GM12878 (cell line): ENCODE data around the gene DLG2. TPM values are rescaled to one million over a fixed set of nuclear protein-coding genes. Genes with fewer than 3 reads are reported as not detected.

Experiments
- ATAC-seq: fragments of 200-7000 bp; cut with Tn5 transposase; 3 replicates; pipeline ENCODE4 v1.9.1; 2020; ENCODE audit warnings: mild to moderate bottlenecking, moderate library complexity
- BruUV-seq: library from RNA; stranded (reverse); fragments of 400-500 nt; replicated peaks from 2 replicates; lab custom pipeline; 2021; lab: Mats Ljungman, UMichigan
- CTCF ChIA-PET: fragments of 300-600 bp; sonication (Branson Sonifier 250); formaldehyde crosslinking; extraction: SDS; loops from one replicate; lab custom pipeline; 2021; ENCODE audit warnings: inconsistent platforms; lab: Yijun Ruan, JAX
- POLR2A ChIA-PET: fragments of 350-600 bp; formaldehyde crosslinking; extraction: SDS; loops from one replicate; lab custom pipeline; 2021; ENCODE audit warnings: inconsistent platforms; lab: Charles Lee
- RAD21 ChIA-PET: fragments of 300-600 bp; sonication (Branson Sonifier 250); formaldehyde crosslinking; loops from one replicate; lab custom pipeline; 2023; ENCODE audit warnings: antibody characterized with exemption; ENCODE audit not compliant: unreplicated experiment; lab: Charles Lee
- SMC1A ChIA-PET: fragments of 300-600 bp; sonication (Branson Sonifier 250); formaldehyde crosslinking; loops from one replicate; lab custom pipeline; 2023; ENCODE audit not compliant: unreplicated experiment, uncharacterized antibody; lab: Charles Lee
- DNase-seq: peaks from one replicate; pipeline ENCODE4 v3.0.0-alpha.2; 2011; ENCODE audit warnings: low read depth, low spot score
- FAIRE-seq: peaks from 3 replicates; lab custom pipeline; 2011; peaks lifted over from hg19 to GRCh38; lab: Jason Lieb, UNC
- H2AFZ ChIP-seq: 2 replicates; pipeline ENCODE4 v1.6.0; 2011; ENCODE audit warnings: low read depth, low read length, control low read depth; ENCODE audit not compliant: control insufficient read depth
- H3K27ac ChIP-seq: 2 replicates; pipeline ENCODE4 v1.5.1; 2011; ENCODE audit warnings: control low read depth; ENCODE audit not compliant: control insufficient read depth, insufficient read depth
- H3K27me3 ChIP-seq, 2 experiments: replicated peaks in 1 of 2; 2 replicates each; pipeline versions ENCODE4 v1.6.0 to v1.6.1; 2011; ENCODE audit warnings: low read length in 1 of 2; ENCODE audit not compliant: control insufficient read depth in 2 of 2, insufficient read depth in 2 of 2
- H3K36me3 ChIP-seq, 2 experiments: 2 replicates each; pipeline ENCODE4 v1.5.1; 2011; ENCODE audit warnings: low read length in 1 of 2; ENCODE audit not compliant: control insufficient read depth in 2 of 2, insufficient read depth in 2 of 2
- H3K4me1 ChIP-seq: 2 replicates; pipeline ENCODE4 v1.6.1; 2011; ENCODE audit warnings: mild to moderate bottlenecking, low read length, moderate library complexity, mixed read lengths; ENCODE audit not compliant: control insufficient read depth, insufficient read depth
- H3K4me2 ChIP-seq: 2 replicates; pipeline ENCODE4 v1.6.0; 2011; ENCODE audit warnings: control low read depth; ENCODE audit not compliant: control insufficient read depth, insufficient read depth
- H3K4me3 ChIP-seq: fragments of 200-600 bp; sonication (generic); 2 replicates; pipeline ENCODE4 v1.5.1; 2016
- H3K79me2 ChIP-seq: 2 replicates; pipeline ENCODE4 v1.6.0; 2011; ENCODE audit warnings: low read length; ENCODE audit not compliant: control insufficient read depth, insufficient read depth
- H3K9ac ChIP-seq: 2 replicates; pipeline ENCODE4 v1.8.0; 2011; ENCODE audit warnings: low read length, control low read depth, mixed read lengths; ENCODE audit not compliant: control insufficient read depth, insufficient read depth
- H3K9me3 ChIP-seq: replicated peaks from 3 replicates; pipeline ENCODE4 v1.5.1; 2011; ENCODE audit warnings: mild to moderate bottlenecking, low read length; ENCODE audit not compliant: control insufficient read depth, insufficient read depth
- H4K20me1 ChIP-seq: 2 replicates; pipeline ENCODE4 v1.6.0; 2011; ENCODE audit not compliant: control insufficient read depth, insufficient read depth
- CBX5 ChIP-seq: sonication (generic); IDR thresholded peaks from 2 replicates; pipeline ENCODE4 v1.6.1; 2016; ENCODE audit warnings: low read depth, moderate library complexity, mild to moderate bottlenecking, inconsistent platforms
- FOXM1 ChIP-seq: IDR thresholded peaks from 2 replicates; pipeline ENCODE4 v1.6.1; 2012; ENCODE audit warnings: low read depth, mild to moderate bottlenecking, inconsistent platforms, low read length, moderate library complexity
- NBN ChIP-seq: fragments of 450-650 bp; IDR thresholded peaks from 2 replicates; pipeline ENCODE4 v1.6.1; 2016
- NFIC ChIP-seq: IDR thresholded peaks from 2 replicates; pipeline ENCODE4 v1.6.1; 2012; ENCODE audit warnings: low read depth, mild to moderate bottlenecking, inconsistent platforms, low read length, moderate library complexity
- NFYB ChIP-seq: IDR thresholded peaks from 2 replicates; pipeline ENCODE4 v1.6.1; 2011; ENCODE audit warnings: low read depth, mild to moderate bottlenecking, low read length, improper control_type of control experiment, moderate library complexity; ENCODE audit not compliant: insufficient read depth
- REST ChIP-seq: IDR thresholded peaks from 2 replicates; pipeline ENCODE4 v1.6.1; 2012; ENCODE audit warnings: mild to moderate bottlenecking, low read depth, low read length
- RUNX3 ChIP-seq: IDR thresholded peaks from 2 replicates; pipeline ENCODE4 v1.6.1; 2012; ENCODE audit warnings: low read length, inconsistent platforms
- WRNIP1 ChIP-seq: IDR thresholded peaks from 2 replicates; pipeline ENCODE4 v1.6.1; 2011; ENCODE audit warnings: low read depth, low read length, improper control_type of control experiment, borderline replicate concordance
- ZNF207 ChIP-seq: fragments of 450-650 bp; IDR thresholded peaks from 2 replicates; pipeline ENCODE4 v1.6.1; 2014; ENCODE audit warnings: antibody characterized with exemption, mild to moderate bottlenecking, borderline replicate concordance
- WGBS: methylation state at CpG from one replicate; pipeline ENCODE4 v1.1.6; 2016; ENCODE audit warnings: low lambda C conversion rate; ENCODE audit not compliant: insufficient replicate concordance, insufficient coverage; ENCODE audit errors: missing lambda C conversion rate; 5-methylcytosine and 5-hydroxymethylcytosine counted together
- in situ Hi-C: fragments of 300-500 bp; cut with MboI; formaldehyde crosslinking; loops from 9 replicates; pipeline ENCODE4 v1.14.3; 2018; ENCODE audit warnings: mixed read lengths
- intact Hi-C: fragments of 100-400 bp; cut with micrococcal nuclease; formaldehyde crosslinking; loops from one replicate; pipeline ENCODE4 v1.14.2; 2022; ENCODE audit not compliant: unreplicated experiment
- polyA plus RNA-seq, 11 experiments: library from polyadenylated mRNA; depleted of rRNA in 4 of 11; unstranded in 6 of 11; stranded (reverse) in 5 of 11; fragments of >200 nt; fragmentation: Nextera tagmentation in 4 of 11; fragmentation: Illumina TruSeq in 1 of 11; extraction: Ambion mirVana in 4 of 11; extraction: Trizol in 1 of 11; gene quantifications; 1 replicate in 1 of 11; 2 replicates in 10 of 11; pipeline versions ENCODE4 v1.2.1 to v1.2.3, GENCODE V29; 2011 to 2016; ENCODE audit warnings: inconsistent platforms in 2 of 11, missing spikeins in 2 of 11, low read depth in 1 of 11
- total RNA-seq, 4 experiments: library from RNA; depleted of rRNA in 3 of 4; stranded (reverse); fragments of >200 nt in 3 of 4; fragmentation: Illumina TruSeq in 1 of 4; extraction: Trizol in 1 of 4; gene quantifications; 2 replicates each; pipeline versions ENCODE4 v1.2.1 to v1.2.3, GENCODE V29; 2013 to 2021

Gene DLG2
- total and polyA plus RNA-seq, 10 of the 15 experiments (the other 5 are each of a cell fraction or from before 2014, with no cell fraction given), result 0.09 to 0.98 (median 0.35) TPM

- H3K9me3 ChIP-seq, result no peaks in the 10 kb centered on the region; the same call in 2 of the 3 replicates
- CTCF ChIA-PET, result no interaction called here
- POLR2A ChIA-PET, result no interaction called here
- no peak overlapping the region for H3K4me2 ChIP-seq
- H3K27me3 ChIP-seq, result no peaks in the 10 kb centered on the region
- ATAC-seq (no peak), FAIRE-seq (peak; percentile 65), DNase-seq (no peak)
- H3K9ac ChIP-seq, result no peak overlapping the region
- H3K27ac ChIP-seq, result no peak overlapping the region
- H3K4me3 ChIP-seq, result no peak overlapping the region
- no peak overlapping the region for H2AFZ ChIP-seq
- RAD21 ChIA-PET, result no interaction called here
- H3K36me3 ChIP-seq, result no peaks in the 10 kb centered on the region
- no TSS peak for BruUV-seq
- no peaks in the 10 kb centered on the region for H3K4me1 ChIP-seq
- in situ Hi-C loops (no loop called here), intact Hi-C loops (no loop called here)
- WGBS, result 17% methylated on average over 5 of the region's 5 CpGs
- SMC1A ChIA-PET, result no interaction called here
- H4K20me1 ChIP-seq, result no peaks in the 10 kb centered on the region
- no peaks in the 10 kb centered on the region for H3K79me2 ChIP-seq
- TF ChIP-seq FOXM1, result no peak
These were observed 95.8 kb downstream of the DLG2 start for GRCh38 chr11:85531191-85531897.

GRCh38 chr11:85530634-85531033 is 96.5 kb downstream of the DLG2 start:
- WGBS, result 0% methylated on average over 1 of the region's 1 CpG
- SMC1A ChIA-PET, result no interaction called here
- POLR2A ChIA-PET, result no interaction called here
- RAD21 ChIA-PET, result no interaction called here
- no TSS peak for BruUV-seq
- Histone ChIP-seq H2AFZ (no peak overlapping the region), H3K27ac (no peak overlapping the region), H4K20me1 (no peaks in the 10 kb centered on the region), H3K9me3 (no peaks in the 10 kb centered on the region), H3K4me1 (no peaks in the 10 kb centered on the region), H3K27me3 (no peaks in the 10 kb centered on the region), H3K36me3 (no peaks in the 10 kb centered on the region), H3K79me2 (no peaks in the 10 kb centered on the region), H3K4me2 (no peak overlapping the region), H3K9ac (no peak overlapping the region), H3K4me3 (no peak overlapping the region)
- CTCF ChIA-PET, result no interaction called here
- DNase-seq (no peak), ATAC-seq (no peak), FAIRE-seq (no peak)
- no peak for TF ChIP-seq REST
- TF ChIP-seq NBN, result no peak
- no peak for TF ChIP-seq ZNF207
- no peak for TF ChIP-seq NFYB
- TF ChIP-seq WRNIP1, result no peak
- TF ChIP-seq RUNX3, result no peak
- no peak for TF ChIP-seq FOXM1
- no peak for TF ChIP-seq NFIC
- TF ChIP-seq CBX5, result no peak
- in situ Hi-C loops, result no loop called here
- intact Hi-C loops, result no loop called here
